HG03064 (cell line): ENCODE data around the gene TACR2.

Source experiments
- ATAC-seq: cut with Tn5 transposase; IDR thresholded peaks from one replicate; pipeline ENCODE4 v1.9.1; 2021; ENCODE audit warnings: low read depth; ENCODE audit not compliant: unreplicated experiment

Gene TACR2

GRCh38 chr10:69405221-69405620 lies 11.5 kb downstream of the TACR2 start:
- ATAC-seq = no peak

GRCh38 chr10:69404786-69405185 lies 11.9 kb downstream of the TACR2 start:
- ATAC-seq = no peak

GRCh38 chr10:69403519-69403918 lies 13.2 kb downstream of the TACR2 start:
- no peak for ATAC-seq

DNA sequence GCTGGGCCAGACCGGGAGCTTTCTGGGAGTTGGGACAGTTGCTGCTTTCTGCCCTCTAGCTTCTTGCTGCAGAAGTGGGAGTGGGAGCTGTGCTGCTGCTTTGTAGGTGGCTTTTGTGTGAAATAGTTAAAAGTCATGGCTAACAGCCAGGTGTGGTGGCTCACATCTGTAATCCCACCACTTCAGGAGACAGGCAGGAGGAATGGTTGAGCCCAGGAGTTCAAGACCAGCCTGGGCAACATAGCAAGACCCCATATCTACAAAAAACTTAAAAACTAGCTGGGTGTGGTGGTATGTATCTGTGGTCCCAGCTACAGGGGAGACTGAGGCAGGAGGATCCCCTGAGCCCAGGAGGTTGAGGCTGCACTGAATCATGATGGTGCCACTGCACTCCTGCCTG lies 13.7 kb downstream of the TACR2 start:
- no peak for ATAC-seq

DNA sequence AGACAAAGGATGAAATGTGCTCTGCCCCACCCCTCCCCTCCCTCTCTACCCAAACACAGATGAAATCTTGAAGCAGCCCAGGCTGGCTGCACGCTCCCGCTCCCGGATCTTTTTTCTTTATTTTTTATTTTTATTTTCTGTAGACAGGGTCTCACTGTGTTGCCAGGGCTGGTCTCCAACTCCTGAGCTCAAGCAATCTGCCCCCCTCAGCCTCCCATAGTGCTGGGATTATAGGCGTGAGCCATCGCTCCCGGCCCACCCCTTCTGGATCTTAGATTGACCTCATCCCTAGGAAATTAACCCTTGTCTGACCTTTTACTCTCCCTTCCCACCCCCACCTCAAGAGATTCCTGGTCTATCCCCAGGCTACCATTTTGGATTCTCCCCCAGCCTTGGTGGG lies 14.3 kb downstream of the TACR2 start:
- ATAC-seq = no peak

DNA sequence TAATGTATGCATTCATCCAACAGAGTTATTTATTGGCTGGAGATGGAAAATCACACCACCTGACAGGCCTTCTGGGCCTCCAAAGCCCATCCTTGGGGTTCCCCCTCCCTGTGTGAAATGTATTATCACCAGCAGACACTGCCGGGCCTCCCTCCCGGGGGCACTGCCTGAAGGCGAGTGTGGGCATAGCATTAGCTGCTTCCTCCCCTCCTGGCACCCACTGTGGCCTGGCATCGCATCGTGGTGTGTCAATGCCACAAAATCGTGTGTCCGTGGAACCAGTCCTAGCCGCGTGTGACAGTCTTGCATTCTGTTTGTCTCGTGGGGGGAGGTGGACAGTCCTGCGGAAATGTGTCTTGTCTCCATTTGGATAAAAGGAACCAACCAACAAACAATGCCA lies 15.3 kb downstream of the TACR2 start:
- ATAC-seq = no peak

DNA sequence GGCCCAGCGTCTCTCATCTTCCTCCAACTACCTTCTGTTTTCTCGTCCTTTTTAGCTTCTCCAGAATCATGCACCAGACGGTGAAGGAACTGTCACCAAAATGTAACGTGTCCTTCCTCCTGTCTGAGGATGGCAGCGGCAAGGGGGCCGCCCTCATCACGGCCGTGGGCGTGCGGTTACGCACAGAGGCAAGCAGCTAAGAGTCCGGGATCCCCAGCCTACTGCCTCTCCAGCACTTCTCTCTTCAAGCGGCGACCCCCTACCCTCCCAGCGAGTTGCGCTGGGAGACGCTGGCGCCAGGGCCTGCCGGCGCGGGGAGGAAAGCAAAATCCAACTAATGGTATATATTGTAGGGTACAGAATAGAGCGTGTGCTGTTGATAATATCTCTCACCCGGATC lies 15.8 kb downstream of the TACR2 start:
- ATAC-seq = no peak

- ATAC-seq = no peak
These were observed 18.3 kb downstream of the TACR2 start for GRCh38 chr10:69398466-69398865.

GRCh38 chr10:69397972-69398371 lies 18.7 kb downstream of the TACR2 start:
- ATAC-seq = no peak

- ATAC-seq = no peak
These were observed 22.7 kb downstream of the TACR2 start for GRCh38 chr10:69394020-69394419.

DNA sequence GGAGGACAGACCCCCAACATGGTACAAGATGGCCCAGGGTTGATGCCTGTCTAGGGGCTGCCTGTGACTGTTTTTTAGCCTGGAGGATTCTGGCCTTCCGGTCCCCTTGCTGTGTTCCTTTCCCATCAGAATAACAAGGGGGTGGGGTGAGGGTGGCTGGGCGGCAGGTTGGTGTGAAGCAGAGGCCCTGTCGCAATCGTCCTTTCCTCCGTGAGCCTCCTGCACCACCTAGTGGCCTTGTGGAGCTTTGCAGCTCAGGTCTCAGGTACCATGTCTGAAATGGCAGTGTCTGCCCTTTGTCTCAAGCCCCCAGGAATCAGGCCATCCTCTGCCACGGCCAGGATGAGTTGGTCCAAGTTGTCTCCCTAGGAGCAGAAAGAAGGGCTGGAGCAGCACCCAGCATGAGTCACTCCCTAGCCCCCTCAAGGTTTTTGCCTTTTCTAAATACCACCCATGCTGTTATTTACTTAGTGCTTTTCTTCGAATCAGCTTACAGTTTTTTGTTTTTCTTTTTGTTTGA lies 24.2 kb downstream of the TACR2 start:
- ATAC-seq = no peak

DNA sequence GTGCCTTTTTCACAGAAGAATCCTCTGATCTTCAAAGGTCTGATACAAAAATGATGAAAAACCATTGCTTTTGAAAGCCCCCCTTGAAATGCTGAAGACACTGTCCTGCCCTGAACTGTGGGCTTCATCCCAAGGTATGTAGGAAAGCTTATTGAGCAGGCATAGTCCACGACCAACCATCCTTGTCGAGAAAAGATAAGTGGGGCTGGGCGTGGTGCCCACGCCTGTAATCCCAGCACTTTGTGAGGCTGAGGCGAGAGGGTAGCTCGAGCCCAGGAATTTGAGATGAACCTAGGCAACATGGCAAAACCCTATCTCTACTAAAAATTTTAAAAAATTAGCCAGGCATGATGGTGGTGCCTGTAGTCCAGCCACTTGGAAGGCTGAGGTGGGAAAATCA lies 25.6 kb downstream of the TACR2 start:
- ATAC-seq = no peak

DNA sequence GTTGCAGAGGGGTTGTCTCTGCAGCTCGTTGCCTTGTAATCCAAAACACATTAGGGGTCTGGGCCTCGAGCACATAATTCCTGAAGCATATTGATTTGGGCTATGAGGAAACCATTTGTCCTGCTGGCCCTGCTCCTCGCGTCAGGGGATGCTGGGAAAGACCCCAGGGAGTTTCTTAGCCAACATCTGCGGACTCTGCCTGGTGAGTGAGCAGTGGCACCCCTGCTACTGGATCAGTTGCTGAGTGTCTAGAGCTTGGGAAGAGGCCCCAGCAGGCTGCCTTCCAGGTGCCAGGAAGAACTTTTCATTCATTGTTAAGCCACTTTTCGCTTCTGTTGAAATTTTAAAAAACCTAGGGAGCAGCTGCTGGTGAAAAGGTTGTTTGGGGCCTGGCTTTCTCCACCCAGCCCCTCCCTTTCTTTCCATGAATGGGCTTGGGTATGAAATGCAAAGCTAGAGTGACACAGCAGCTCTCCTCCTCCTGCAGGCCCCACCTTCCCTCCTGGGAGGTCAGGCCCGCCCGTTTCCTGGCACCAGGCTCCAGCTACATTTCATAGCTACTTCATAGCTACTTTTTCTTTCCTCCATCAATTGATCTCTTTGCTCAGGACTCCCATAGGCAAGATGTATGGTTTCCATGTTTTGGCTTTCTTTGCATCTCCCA lies 26.8 kb downstream of the TACR2 start:
- no peak for ATAC-seq

GRCh38 chr10:69388488-69388887 lies 28.2 kb downstream of the TACR2 start:
- no peak for ATAC-seq

- no peak for ATAC-seq
These were observed 29.2 kb downstream of the TACR2 start for GRCh38 chr10:69387500-69387899.

- no peak for ATAC-seq
These were observed 31.0 kb downstream of the TACR2 start for GRCh38 chr10:69385454-69386350.

DNA sequence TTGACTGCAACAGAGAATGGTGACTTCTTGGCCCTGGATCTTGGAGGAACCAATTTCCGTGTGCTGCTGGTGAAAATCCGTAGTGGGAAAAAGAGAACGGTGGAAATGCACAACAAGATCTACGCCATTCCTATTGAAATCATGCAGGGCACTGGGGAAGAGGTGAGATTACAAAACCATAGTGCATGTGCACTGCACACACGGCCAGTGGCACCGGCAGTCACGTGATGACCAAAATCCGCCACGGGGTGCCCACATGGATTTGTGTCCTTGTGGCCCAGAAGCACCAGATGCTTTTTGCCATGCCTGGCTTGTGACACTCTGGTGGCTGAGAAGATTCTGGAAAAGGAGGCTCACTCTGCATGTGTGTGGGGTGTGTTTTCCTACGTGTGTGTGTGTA lies 32.4 kb downstream of the TACR2 start:
- no peak for ATAC-seq

- ATAC-seq = no peak
These were observed 33.2 kb downstream of the TACR2 start for GRCh38 chr10:69383558-69383957.

- no peak for ATAC-seq
These were observed 34.2 kb downstream of the TACR2 start for GRCh38 chr10:69382382-69383117.

DNA sequence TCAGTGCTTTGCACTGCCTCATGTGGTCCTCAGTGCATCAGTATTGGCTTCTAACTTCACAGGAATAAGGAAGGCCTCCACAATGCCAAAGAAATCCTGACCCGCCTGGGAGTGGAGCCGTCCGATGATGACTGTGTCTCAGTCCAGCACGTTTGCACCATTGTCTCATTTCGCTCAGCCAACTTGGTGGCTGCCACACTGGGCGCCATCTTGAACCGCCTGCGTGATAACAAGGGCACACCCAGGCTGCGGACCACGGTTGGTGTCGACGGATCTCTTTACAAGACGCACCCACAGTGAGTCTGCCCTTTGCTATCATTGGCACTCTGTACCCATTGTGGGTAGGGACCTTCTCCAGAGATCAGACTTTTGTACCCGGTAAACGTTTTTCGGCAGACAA lies 36.9 kb downstream of the TACR2 start:
- ATAC-seq = no peak

GRCh38 chr10:69377933-69378332 lies 38.8 kb downstream of the TACR2 start:
- no peak for ATAC-seq
